ENCODE data around the gene SLC39A7. TPM values are rescaled to one million over a fixed set of nuclear protein-coding genes. Genes with fewer than 3 reads are reported as not detected.

SLC39A7 gene
- total and polyA plus RNA-seq, 2 of the 13 experiments (the other 11 are each of a cell fraction or from before 2014, with no cell fraction given) = 142 to 229 TPM

DNA sequence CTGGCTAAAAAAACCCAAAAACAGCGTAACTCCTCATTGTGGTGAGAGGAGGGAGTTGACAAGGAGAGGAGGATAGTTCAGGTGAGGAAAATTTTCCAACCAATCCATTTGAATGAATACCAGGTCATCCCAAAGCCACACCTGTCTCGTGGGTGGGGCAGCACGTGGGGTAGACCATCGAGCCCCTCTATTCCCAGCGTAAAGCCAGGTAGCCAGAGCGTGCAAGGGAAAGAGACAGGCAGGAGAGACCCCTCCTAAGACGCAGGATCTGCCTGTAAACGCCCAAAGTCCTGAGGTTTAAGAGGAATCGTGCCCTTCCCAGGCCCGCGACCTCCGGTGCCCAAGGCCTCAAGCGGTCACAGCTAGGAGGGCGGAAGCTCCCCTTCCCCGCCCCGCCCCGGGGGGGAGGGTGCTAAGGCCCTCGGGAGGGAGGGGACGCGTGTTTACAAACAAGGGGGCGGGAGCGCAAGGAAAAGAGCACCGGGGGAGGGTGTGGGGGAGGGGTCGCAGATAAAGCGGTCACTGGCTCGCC is 914 bp upstream of the SLC39A7 start (continued):
- no peak for TF ChIP-seq ZNF83 (CRISPR knock-in tag; IDR thresholded peaks at IDR 0.05; ENCODE audit: borderline replicate concordance)
- no peak; the same call in 1 of the 2 replicates for TF ChIP-seq NCOA2 (CRISPR knock-in tag; IDR thresholded peaks at IDR 0.05)
- TF ChIP-seq ASH2L (IDR thresholded peaks at IDR 0.05; ENCODE audit: insufficient read length, low read depth, low read length) = no peak
- TF ChIP-seq, protein P1, sequence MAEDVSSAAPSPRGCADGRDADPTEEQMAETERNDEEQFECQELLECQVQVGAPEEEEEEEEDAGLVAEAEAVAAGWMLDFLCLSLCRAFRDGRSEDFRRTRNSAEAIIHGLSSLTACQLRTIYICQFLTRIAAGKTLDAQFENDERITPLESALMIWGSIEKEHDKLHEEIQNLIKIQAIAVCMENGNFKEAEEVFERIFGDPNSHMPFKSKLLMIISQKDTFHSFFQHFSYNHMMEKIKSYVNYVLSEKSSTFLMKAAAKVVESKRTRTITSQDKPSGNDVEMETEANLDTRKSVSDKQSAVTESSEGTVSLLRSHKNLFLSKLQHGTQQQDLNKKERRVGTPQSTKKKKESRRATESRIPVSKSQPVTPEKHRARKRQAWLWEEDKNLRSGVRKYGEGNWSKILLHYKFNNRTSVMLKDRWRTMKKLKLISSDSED (CRISPR knock-in tag; IDR thresholded peaks at IDR 0.05) = no peak
- TF ChIP-seq ZNF274 (CRISPR knock-in tag; IDR thresholded peaks at IDR 0.05) = no peak
- TF ChIP-seq NFIB (CRISPR knock-in tag; IDR thresholded peaks at IDR 0.05; ENCODE audit: borderline replicate concordance) = no peak
- TF ChIP-seq, protein P2, sequence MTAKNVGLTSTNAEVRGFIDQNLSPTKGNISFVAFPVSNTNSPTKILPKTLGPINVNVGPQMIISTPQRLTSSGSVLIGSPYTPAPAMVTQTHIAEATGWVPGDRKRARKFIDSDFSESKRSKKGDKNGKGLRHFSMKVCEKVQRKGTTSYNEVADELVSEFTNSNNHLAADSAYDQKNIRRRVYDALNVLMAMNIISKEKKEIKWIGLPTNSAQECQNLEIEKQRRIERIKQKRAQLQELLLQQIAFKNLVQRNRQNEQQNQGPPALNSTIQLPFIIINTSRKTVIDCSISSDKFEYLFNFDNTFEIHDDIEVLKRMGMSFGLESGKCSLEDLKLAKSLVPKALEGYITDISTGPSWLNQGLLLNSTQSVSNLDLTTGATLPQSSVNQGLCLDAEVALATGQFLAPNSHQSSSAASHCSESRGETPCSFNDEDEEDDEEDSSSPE (CRISPR knock-in tag; IDR thresholded peaks at IDR 0.05) = no peak
- peak; percentile 92; the same call in 1 of the 2 replicates for TF ChIP-seq ZNF556 (CRISPR knock-in tag; IDR thresholded peaks at IDR 0.05; ENCODE audit: borderline replicate concordance)
- TF ChIP-seq NR2F2 (IDR thresholded peaks at IDR 0.05; ENCODE audit: borderline replicate concordance, low read depth) = no peak
- TF ChIP-seq HMG20B (CRISPR knock-in tag; conservative IDR thresholded peaks at IDR 0.05) = no peak
- TF ChIP-seq, protein P3, sequence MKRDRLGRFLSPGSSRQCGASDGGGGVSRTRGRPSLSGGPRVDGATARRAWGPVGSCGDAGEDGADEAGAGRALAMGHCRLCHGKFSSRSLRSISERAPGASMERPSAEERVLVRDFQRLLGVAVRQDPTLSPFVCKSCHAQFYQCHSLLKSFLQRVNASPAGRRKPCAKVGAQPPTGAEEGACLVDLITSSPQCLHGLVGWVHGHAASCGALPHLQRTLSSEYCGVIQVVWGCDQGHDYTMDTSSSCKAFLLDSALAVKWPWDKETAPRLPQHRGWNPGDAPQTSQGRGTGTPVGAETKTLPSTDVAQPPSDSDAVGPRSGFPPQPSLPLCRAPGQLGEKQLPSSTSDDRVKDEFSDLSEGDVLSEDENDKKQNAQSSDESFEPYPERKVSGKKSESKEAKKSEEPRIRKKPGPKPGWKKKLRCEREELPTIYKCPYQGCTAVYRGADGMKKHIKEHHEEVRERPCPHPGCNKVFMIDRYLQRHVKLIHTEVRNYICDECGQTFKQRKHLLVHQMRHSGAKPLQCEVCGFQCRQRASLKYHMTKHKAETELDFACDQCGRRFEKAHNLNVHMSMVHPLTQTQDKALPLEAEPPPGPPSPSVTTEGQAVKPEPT (CRISPR knock-in tag; IDR thresholded peaks at IDR 0.05; ENCODE audit: low read depth) = peak; percentile 50; the same call in 1 of the 2 replicates
- 0 out of 2 replicates have a peak, but pooled peaks have one; percentile 86 for TF ChIP-seq FOXC1 (CRISPR knock-in tag; IDR thresholded peaks at IDR 0.05; ENCODE audit: borderline replicate concordance)
- peak in 1 of 2 experiments; percentile 60; a peak in 2 of 4 replicates for TF ChIP-seq EP300 (IDR thresholded peaks at IDR 0.05; ENCODE audit: low read depth in 2 of 2, low read length in 2 of 2)
- TF ChIP-seq EP300 (CRISPR knock-in tag; IDR thresholded peaks at IDR 0.05; ENCODE audit: borderline replicate concordance) = no peak
- TF ChIP-seq, protein P4, sequence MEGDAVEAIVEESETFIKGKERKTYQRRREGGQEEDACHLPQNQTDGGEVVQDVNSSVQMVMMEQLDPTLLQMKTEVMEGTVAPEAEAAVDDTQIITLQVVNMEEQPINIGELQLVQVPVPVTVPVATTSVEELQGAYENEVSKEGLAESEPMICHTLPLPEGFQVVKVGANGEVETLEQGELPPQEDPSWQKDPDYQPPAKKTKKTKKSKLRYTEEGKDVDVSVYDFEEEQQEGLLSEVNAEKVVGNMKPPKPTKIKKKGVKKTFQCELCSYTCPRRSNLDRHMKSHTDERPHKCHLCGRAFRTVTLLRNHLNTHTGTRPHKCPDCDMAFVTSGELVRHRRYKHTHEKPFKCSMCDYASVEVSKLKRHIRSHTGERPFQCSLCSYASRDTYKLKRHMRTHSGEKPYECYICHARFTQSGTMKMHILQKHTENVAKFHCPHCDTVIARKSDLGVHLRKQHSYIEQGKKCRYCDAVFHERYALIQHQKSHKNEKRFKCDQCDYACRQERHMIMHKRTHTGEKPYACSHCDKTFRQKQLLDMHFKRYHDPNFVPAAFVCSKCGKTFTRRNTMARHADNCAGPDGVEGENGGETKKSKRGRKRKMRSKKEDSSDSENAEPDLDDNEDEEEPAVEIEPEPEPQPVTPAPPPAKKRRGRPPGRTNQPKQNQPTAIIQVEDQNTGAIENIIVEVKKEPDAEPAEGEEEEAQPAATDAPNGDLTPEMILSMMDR (CRISPR knock-in tag; IDR thresholded peaks at IDR 0.05) = no peak; the same call in 1 of the 2 replicates
- no peak; the same call in 1 of the 2 replicates for TF ChIP-seq RXRB (CRISPR knock-in tag; IDR thresholded peaks at IDR 0.05; ENCODE audit: borderline replicate concordance)
- TF ChIP-seq ZBTB4 (CRISPR knock-in tag; IDR thresholded peaks at IDR 0.05; ENCODE audit: borderline replicate concordance) = no peak
- TF ChIP-seq IRF1 (CRISPR knock-in tag; IDR thresholded peaks at IDR 0.05; ENCODE audit: low read depth) = 0 out of 2 replicates have a peak, but pooled peaks have one; percentile 6
